ENCODE results near the gene VPS72. TPM values are rescaled to one million over a fixed set of nuclear protein-coding genes. Genes with fewer than 3 reads are reported as not detected.
"Not testable (repeated sequence)": the region's sequence is repeated elsewhere in the genome, so short reads cannot be mapped to it uniquely, and the experiment has no call there.

The VPS72 gene
- total RNA-seq, 6 donors from 2014 or later, result 19.0 to 54.3 (median 25.5) TPM

DNA sequence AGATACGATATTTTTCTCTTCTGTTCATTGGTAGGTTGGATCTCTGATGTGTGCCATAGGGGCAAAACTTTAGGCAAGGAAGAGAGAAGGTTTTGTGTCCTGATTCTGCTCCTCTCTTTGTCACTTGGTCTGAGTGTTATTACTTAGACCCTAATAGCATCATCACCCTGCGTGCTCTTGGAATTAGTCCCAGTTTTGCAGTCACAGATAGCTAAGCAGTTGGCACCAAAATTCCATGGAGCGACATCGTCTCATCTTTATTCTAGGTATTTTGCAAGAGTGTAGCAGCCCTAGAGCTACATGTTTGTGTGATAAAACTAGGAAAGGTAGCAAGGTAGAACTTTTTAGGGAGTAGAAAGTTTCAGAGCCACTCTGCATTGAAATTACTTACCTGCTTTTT lies 32.1 kb upstream of the VPS72 start:
- Histone ChIP-seq H3K9me3 (no peaks in the 10 kb centered on the region), H3K27ac (no peak overlapping the region), H3K4me1 (peaks cover 0 to 5% (median 2%) of the 10 kb centered on the region in 4 donors), H3K27me3 (no peaks in the 10 kb centered on the region), H3K36me3 (peaks cover 0 to 36% (median 9%) of the 10 kb centered on the region in 4 donors), H3K4me3 (no peak overlapping the region)
- no peak for DNase-seq
- no peak for TF ChIP-seq POLR2AphosphoS5 (IDR thresholded peaks at IDR 0.05)
- no peak for TF ChIP-seq POLR2A (IDR thresholded peaks at IDR 0.05)
- TF ChIP-seq, protein P1, sequence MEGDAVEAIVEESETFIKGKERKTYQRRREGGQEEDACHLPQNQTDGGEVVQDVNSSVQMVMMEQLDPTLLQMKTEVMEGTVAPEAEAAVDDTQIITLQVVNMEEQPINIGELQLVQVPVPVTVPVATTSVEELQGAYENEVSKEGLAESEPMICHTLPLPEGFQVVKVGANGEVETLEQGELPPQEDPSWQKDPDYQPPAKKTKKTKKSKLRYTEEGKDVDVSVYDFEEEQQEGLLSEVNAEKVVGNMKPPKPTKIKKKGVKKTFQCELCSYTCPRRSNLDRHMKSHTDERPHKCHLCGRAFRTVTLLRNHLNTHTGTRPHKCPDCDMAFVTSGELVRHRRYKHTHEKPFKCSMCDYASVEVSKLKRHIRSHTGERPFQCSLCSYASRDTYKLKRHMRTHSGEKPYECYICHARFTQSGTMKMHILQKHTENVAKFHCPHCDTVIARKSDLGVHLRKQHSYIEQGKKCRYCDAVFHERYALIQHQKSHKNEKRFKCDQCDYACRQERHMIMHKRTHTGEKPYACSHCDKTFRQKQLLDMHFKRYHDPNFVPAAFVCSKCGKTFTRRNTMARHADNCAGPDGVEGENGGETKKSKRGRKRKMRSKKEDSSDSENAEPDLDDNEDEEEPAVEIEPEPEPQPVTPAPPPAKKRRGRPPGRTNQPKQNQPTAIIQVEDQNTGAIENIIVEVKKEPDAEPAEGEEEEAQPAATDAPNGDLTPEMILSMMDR (IDR thresholded peaks at IDR 0.05), result no peak
- TF ChIP-seq EP300 (IDR thresholded peaks at IDR 0.05), result no peak
- WGBS, 2 donors, result 87 to 92% methylated on average over 4 of the region's 4 CpGs
- ATAC-seq (ENCODE audit: low FRiP score in 2 of 2), result no peak

DNA sequence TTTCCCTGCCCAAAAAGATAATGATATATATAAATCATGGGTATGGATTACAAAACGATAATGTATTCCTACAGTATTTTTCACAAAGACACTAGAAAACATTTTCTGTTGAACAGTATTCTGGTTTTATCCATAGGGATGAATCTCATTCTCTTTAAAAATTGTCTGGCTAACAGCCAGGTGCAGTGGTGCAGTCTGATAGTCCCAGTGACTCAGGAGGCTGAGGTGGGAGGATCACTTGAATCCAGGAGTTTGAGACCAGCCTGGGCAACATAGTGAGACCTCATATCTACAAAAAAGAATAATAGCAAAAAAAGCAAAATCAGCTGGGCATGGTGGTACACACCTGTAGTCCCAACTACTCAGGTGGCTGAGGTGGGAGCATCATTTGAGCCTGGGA lies 31.6 kb upstream of the VPS72 start:
- Histone ChIP-seq H3K4me3 (no peak overlapping the region), H3K27me3 (no peaks in the 10 kb centered on the region), H3K4me1 (peaks cover 0 to 5% (median 3%) of the 10 kb centered on the region in 4 donors), H3K36me3 (peaks cover 0 to 31% (median 8%) of the 10 kb centered on the region in 4 donors), H3K9me3 (no peaks in the 10 kb centered on the region), H3K27ac (no peak overlapping the region)
- TF ChIP-seq, protein P1 (IDR thresholded peaks at IDR 0.05), result no peak
- TF ChIP-seq POLR2A (IDR thresholded peaks at IDR 0.05) (no peak), EP300 (IDR thresholded peaks at IDR 0.05) (no peak), POLR2AphosphoS5 (IDR thresholded peaks at IDR 0.05) (no peak)
- no peak for DNase-seq
- WGBS, 2 donors, result 87 to 96% methylated on average over 1 of the region's 1 CpG
- no peak for ATAC-seq (ENCODE audit: low FRiP score in 2 of 2)

DNA sequence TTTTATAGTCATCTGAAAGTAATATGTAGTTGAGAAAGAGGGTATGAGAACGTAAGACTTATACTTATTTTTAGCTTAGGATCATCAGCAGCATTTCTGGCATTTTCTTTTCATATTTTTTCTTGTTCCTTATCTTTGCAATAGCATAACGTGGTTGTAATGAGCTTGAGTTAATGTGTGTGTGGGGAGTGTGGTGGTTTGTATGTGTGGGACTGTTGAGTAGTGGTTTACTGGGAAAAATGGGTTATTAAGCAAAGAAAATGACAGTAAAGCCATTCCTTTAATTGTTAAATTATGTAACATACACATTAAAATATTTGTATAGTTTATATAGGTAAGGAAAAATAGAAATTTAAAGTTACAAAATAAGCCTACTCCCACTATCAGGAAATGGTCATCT lies 23.6 kb upstream of the VPS72 start:
- Histone ChIP-seq H3K27ac (no peak overlapping the region), H3K4me1 (peaks cover 0 to 6% (median 2%) of the 10 kb centered on the region in 4 donors), H3K27me3 (no peaks in the 10 kb centered on the region), H3K9me3 (no peaks in the 10 kb centered on the region), H3K4me3 (no peak overlapping the region), H3K36me3 (peaks cover 0 to 32% (median 20%) of the 10 kb centered on the region in 4 donors)
- 28 to 31% methylated on average over 2 of the region's 2 CpGs for WGBS, 2 donors
- TF ChIP-seq POLR2A (IDR thresholded peaks at IDR 0.05), result no peak
- TF ChIP-seq, protein P1 (IDR thresholded peaks at IDR 0.05), result no peak
- TF ChIP-seq POLR2AphosphoS5 (IDR thresholded peaks at IDR 0.05), result no peak
- TF ChIP-seq EP300 (IDR thresholded peaks at IDR 0.05), result no peak
- ATAC-seq (ENCODE audit: low FRiP score in 2 of 2) (no peak), DNase-seq (no peak)

DNA sequence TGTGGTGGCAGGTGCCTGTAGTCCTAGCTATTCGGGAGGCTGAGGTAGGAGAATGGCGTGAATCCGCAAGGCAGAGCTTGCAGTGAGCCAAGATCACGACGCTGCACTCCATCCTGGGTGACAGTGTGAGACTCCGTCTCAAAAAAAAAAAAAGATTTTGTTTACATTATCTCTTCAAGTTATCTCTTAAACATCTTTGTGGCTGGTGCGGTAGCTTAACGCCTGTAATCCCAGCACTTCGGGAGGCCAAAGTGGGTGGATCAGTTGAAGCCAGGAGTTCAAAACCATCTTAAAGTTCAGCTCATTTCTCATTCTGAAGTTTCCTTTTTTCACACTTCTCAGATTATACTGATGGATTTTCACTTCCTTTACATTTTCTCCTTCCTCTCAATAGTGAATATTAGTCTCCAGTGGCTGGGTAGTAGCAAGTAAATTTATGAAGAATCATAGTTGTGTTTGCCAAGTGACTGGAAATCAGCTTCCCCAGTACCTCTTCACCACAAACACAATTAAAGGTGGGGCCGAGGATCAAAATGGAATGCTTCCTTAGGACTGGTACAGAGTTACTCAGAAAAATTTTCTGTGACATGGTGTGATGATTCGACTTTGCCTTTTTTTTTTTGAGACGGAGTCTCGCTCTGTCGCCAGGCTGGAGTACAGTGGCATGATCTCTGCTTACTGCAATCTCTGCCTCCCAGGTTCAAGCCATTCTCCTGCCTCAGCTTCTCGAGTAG lies 22.1 kb upstream of the VPS72 start:
- Histone ChIP-seq H3K27ac (no peak overlapping the region), H3K36me3 (peaks cover 6 to 40% (median 29%) of the 10 kb centered on the region in 4 donors), H3K27me3 (no peaks in the 10 kb centered on the region), H3K4me1 (peaks cover 0 to 7% (median 2%) of the 10 kb centered on the region in 4 donors), H3K4me3 (no peak overlapping the region), H3K9me3 (no peaks in the 10 kb centered on the region)
- no peak for ATAC-seq (ENCODE audit: low FRiP score in 2 of 2)
- TF ChIP-seq, protein P1 (IDR thresholded peaks at IDR 0.05), result no peak
- TF ChIP-seq EP300 (IDR thresholded peaks at IDR 0.05) (no peak), POLR2A (IDR thresholded peaks at IDR 0.05) (no peak), POLR2AphosphoS5 (IDR thresholded peaks at IDR 0.05) (no peak)
- no peak for DNase-seq
- WGBS, 2 donors, result 74 to 84% methylated on average over 15 of the region's 15 CpGs

DNA sequence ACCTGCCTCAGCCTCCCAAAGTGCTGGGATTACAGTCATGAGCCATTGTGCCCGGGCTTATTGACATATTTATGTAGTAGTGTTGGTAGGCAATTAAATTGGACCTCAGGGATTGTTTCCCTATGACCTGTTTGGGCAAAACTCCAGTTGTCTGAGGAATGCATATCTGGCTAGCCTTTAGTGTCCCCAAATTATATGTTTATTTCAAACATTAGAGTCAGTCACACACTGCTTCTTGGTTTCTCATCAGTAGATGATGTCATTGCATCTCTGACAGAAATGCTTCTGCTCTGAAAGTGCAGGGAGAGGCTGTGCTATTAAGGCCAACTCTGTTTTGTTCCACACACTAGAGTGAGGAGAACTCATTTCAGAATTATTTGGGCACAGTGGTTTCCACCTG lies 20.8 kb upstream of the VPS72 start:
- TF ChIP-seq POLR2A (IDR thresholded peaks at IDR 0.05) (no peak), POLR2AphosphoS5 (IDR thresholded peaks at IDR 0.05) (no peak)
- no peak for DNase-seq
- Histone ChIP-seq H3K27me3 (no peaks in the 10 kb centered on the region), H3K4me3 (no peak overlapping the region), H3K27ac (no peak overlapping the region), H3K36me3 (peaks cover 8 to 47% (median 37%) of the 10 kb centered on the region in 4 donors), H3K4me1 (peaks cover 0 to 13% (median 2%) of the 10 kb centered on the region in 4 donors), H3K9me3 (no peaks in the 10 kb centered on the region)
- 90 to 94% methylated on average over 1 of the region's 1 CpG for WGBS, 2 donors
- no peak for ATAC-seq (ENCODE audit: low FRiP score in 2 of 2)

DNA sequence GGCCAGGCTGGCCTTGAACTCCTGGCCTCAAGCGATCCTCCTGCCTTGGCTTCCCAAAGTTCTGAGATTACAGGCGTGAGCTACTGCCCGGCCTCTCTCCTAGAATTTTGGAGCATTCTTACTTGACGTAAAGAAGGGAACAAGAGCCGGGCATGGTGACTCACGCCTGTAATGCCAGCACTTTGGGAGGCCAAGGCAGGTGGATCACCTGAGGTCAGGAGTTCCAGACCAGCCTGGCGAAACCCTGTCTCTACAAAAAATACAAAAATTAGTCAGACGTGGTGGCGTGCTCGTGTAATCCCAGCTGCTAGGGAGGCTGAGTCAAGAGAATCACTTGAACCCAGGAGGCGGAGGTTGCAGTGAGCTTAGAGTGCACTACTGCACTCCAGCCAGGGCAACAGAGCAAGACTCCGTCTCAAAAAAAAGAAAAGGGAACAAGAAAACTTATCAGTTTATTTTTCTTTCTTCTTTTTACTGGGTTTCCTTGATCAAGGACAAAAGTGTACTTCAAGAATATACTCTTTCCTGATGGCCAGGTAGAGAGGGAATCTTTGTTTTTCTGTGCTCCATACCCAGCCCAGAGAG lies 15.5 kb upstream of the VPS72 start:
- 95 to 96% methylated on average over 12 of the region's 12 CpGs for WGBS, 2 donors
- H3K27me3 ChIP-seq; ATAC-seq (ENCODE audit: low FRiP score in 2 of 2); H3K4me3 ChIP-seq; H3K9me3 ChIP-seq; H3K27ac ChIP-seq; DNase-seq: not testable (repeated sequence)
- Histone ChIP-seq H3K4me1 (peaks cover 19 to 43% (median 21%) of the 10 kb centered on the region in 4 donors), H3K36me3 (peaks cover 11 to 57% (median 37%) of the 10 kb centered on the region in 4 donors)

All from upper lobe of left lung (tissue), 6 donors.